ENCODE results near the gene CD40. TPM values are rescaled to one million over a fixed set of nuclear protein-coding genes. Genes with fewer than 3 reads are reported as not detected.
A peak's percentile ranks its signal among the peaks of the same experiment; 100 is the strongest.

CD40 gene
- total and polyA plus RNA-seq, 12 donors: 4.5 to 20.5 (median 9.4) TPM

- DNase-seq: peak in 1 of 7 donors; percentile 34
- intact Hi-C loops (cut with DNase I): loop anchor here in 1 of 2 donors (10.0 kb wide), 1 partner anchor 222 kb away; no protein-coding TSS in a partner anchor
- no peak for TF ChIP-seq POLR2A (IDR thresholded peaks at IDR 0.05)
- no peak for TF ChIP-seq CTCF (IDR thresholded peaks at IDR 0.05)
- Histone ChIP-seq H3K4me1 (replicated peaks in 1 of 2) (peaks cover 0 to under 1% of the 10 kb centered on the region in 2 donors), H3K36me3 (replicated peaks in 1 of 2) (peaks cover 0 to 21% of the 10 kb centered on the region in 2 donors), H3K27me3 (no peaks in the 10 kb centered on the region), H3K27ac (no peak overlapping the region), H3K4me3 (no peak overlapping the region), H3K9me3 (replicated peaks in 1 of 3) (no peaks in the 10 kb centered on the region)
- 79 to 88% (median 85%) methylated on average over 9 to 15 of the region's 15 CpGs for WGBS, 4 donors
These were observed 4.7 kb downstream of the CD40 start for GRCh38 chr20:46122516-46123481.

- H3K27ac ChIP-seq: no peak overlapping the region
- 80 to 89% (median 84%) methylated on average over 11 of the region's 11 CpGs for WGBS, 4 donors
These were observed 5.5 kb downstream of the CD40 start for GRCh38 chr20:46123482-46124245.

GRCh38 chr20:46126440-46127056 lies 8.4 kb downstream of the CD40 start:
- Histone ChIP-seq H3K27me3 (peaks cover 9% of the 10 kb centered on the region), H3K4me1 (replicated peaks in 1 of 2) (no peaks in the 10 kb centered on the region), H3K4me3 (no peak overlapping the region), H3K9me3 (replicated peaks in 1 of 3) (no peaks in the 10 kb centered on the region), H3K36me3 (replicated peaks in 1 of 2) (peaks cover 0 to 21% of the 10 kb centered on the region in 2 donors), H3K27ac (no peak overlapping the region)
- no peak for DNase-seq
- no peak for TF ChIP-seq CTCF (IDR thresholded peaks at IDR 0.05)
- no peak for TF ChIP-seq POLR2A (IDR thresholded peaks at IDR 0.05)
- intact Hi-C loops (cut with DNase I): loop anchor here in 1 of 2 donors (10.0 kb wide), 1 partner anchor 218 kb away; no protein-coding TSS in a partner anchor
- 66 to 81% (median 73%) methylated on average over 5 of the region's 5 CpGs for WGBS, 4 donors

More at GRCh38 chr20:46123482-46124245, 5.5 kb downstream of the CD40 start:
- Histone ChIP-seq H3K27me3 (no peaks in the 10 kb centered on the region), H3K4me1 (replicated peaks in 1 of 2) (no peaks in the 10 kb centered on the region), H3K9me3 (replicated peaks in 1 of 3) (no peaks in the 10 kb centered on the region), H3K4me3 (no peak overlapping the region), H3K36me3 (replicated peaks in 1 of 2) (peaks cover 0 to 21% of the 10 kb centered on the region in 2 donors)
- intact Hi-C loops (cut with DNase I): loop anchor here in 1 of 2 donors (10.0 kb wide), 1 partner anchor 221 kb away; no protein-coding TSS in a partner anchor
- TF ChIP-seq CTCF (IDR thresholded peaks at IDR 0.05) (no peak), POLR2A (IDR thresholded peaks at IDR 0.05) (no peak)
- DNase-seq: peak in 1 of 7 donors; percentile 25
